Effector memory CD8-positive, alpha-beta T cell (primary cell): ENCODE data around the gene ALOX15.
"Not testable (repeated sequence)": the region's sequence is repeated elsewhere in the genome, so short reads cannot be mapped to it uniquely, and the experiment has no call there.

Experiments
- ATAC-seq: fragments of 150-1000 bp; cut with Tn5 transposase; replicated peaks from 2 replicates; pipeline ENCODE4 v1.10.0; 2021; ENCODE audit warnings: mild to moderate bottlenecking, moderate library complexity
- DNase-seq, 3 experiments: peaks; one replicate each; pipeline ENCODE4 v3.0.0; 2021
- H3K27ac Mint-ChIP-seq, 2 donors: one replicate each; pipeline ENCODE4 v1.8.0; 2022; ENCODE audit warnings: mild to moderate bottlenecking in 2 of 2, mixed read lengths in 2 of 2, moderate library complexity in 2 of 2
- H3K27me3 Mint-ChIP-seq, 2 donors: one replicate each; pipeline ENCODE4 v1.8.0; 2022; ENCODE audit warnings: mixed read lengths in 2 of 2
- H3K36me3 Mint-ChIP-seq: one replicate; pipeline ENCODE4 v1.8.0; 2022; ENCODE audit warnings: mild to moderate bottlenecking, moderate library complexity, mixed read lengths; ENCODE audit not compliant: insufficient read depth
- H3K4me1 Mint-ChIP-seq, 2 donors: one replicate each; pipeline ENCODE4 v1.8.0; 2022; ENCODE audit warnings: low read depth in 2 of 2, mixed read lengths in 2 of 2
- H3K4me3 Mint-ChIP-seq, 2 donors: one replicate each; pipeline ENCODE4 v1.8.0; 2022; ENCODE audit warnings: mild to moderate bottlenecking in 2 of 2, mixed read lengths in 2 of 2, moderate library complexity in 2 of 2
- H3K9me3 Mint-ChIP-seq, 2 donors: one replicate each; pipeline ENCODE4 v1.8.0; 2022; ENCODE audit warnings: mixed read lengths in 2 of 2

The ALOX15 gene

GRCh38 chr17:4622375-4622774 lies 19.1 kb downstream of the ALOX15 start:
- no peak overlapping the region for H3K4me3 Mint-ChIP-seq
- no peaks in the 10 kb centered on the region for H3K9me3 Mint-ChIP-seq
- H3K4me1 Mint-ChIP-seq = peaks cover 3 to 4% of the 10 kb centered on the region in 2 donors
- H3K27ac Mint-ChIP-seq = no peak overlapping the region
- no peak for DNase-seq
- peaks cover 16 to 24% of the 10 kb centered on the region in 2 donors for H3K27me3 Mint-ChIP-seq
- H3K36me3 Mint-ChIP-seq = no peaks in the 10 kb centered on the region
- ATAC-seq = no peak

- Mint-ChIP-seq H3K9me3 (no peaks in the 10 kb centered on the region), H3K36me3 (no peaks in the 10 kb centered on the region), H3K4me1 (no peaks in the 10 kb centered on the region), H3K4me3 (no peak overlapping the region), H3K27me3 (peaks cover 9 to 13% of the 10 kb centered on the region in 2 donors), H3K27ac (no peak overlapping the region)
- ATAC-seq (no peak), DNase-seq (no peak)
Observed at GRCh38 chr17:4620531-4621101, 20.9 kb downstream of the ALOX15 start.

GRCh38 chr17:4617590-4618351 lies 23.7 kb downstream of the ALOX15 start:
- DNase-seq (no peak), ATAC-seq (no peak)
- Mint-ChIP-seq H3K4me3 (no peak overlapping the region), H3K27ac (no peak overlapping the region), H3K4me1 (no peaks in the 10 kb centered on the region), H3K36me3 (no peaks in the 10 kb centered on the region), H3K27me3 (peaks cover 9 to 17% of the 10 kb centered on the region in 2 donors), H3K9me3 (no peaks in the 10 kb centered on the region)

DNA sequence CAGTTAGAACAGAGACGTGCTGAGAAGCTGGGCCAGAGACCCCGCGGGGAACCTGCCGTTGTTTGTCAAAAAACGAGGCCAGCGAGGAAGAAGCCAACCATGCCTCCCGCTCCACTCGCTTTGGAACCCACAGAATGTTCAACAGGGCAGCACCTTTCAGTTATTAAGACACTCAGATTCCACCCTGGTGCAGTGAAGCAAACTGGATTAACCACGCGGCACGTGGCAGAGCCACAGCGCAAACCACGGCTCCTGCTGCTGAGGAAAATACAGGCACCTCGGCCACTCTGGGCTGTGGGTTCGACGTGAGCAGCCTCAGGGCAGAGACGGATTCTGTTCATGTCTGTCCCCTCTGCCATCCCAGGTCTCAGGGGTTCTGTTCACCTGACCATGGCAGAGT lies 24.4 kb downstream of the ALOX15 start:
- Mint-ChIP-seq H3K9me3 (no peaks in the 10 kb centered on the region), H3K27me3 (peaks cover 9 to 17% of the 10 kb centered on the region in 2 donors), H3K27ac (no peak overlapping the region), H3K4me3 (no peak overlapping the region), H3K36me3 (no peaks in the 10 kb centered on the region), H3K4me1 (no peaks in the 10 kb centered on the region)
- DNase-seq = no peak
- ATAC-seq = no peak

DNA sequence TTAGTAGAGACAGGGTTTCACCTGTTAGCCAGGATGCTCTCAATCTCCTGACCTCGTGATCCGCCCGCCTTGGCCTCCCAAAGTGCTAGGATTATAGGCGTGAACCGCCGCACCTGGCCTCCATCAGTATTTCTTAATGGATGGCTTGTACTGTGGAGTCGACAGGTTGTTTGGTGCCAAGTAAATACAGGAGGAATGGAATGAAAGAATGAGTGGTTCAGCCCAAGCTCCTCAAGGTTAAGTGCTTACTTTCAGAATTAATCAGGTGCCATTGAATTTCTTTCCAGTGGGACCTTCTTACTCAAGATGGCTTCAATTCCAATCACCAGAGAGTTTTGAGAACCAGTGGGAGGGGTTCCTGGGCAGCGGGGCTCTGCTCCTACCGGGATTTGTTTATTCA lies 25.0 kb downstream of the ALOX15 start:
- H3K4me3 Mint-ChIP-seq = no peak overlapping the region
- H3K27ac Mint-ChIP-seq = no peak overlapping the region
- DNase-seq = no peak
- no peak for ATAC-seq
- peaks cover 9 to 20% of the 10 kb centered on the region in 2 donors for H3K27me3 Mint-ChIP-seq
- no peaks in the 10 kb centered on the region for H3K36me3 Mint-ChIP-seq
- no peaks in the 10 kb centered on the region for H3K9me3 Mint-ChIP-seq
- H3K4me1 Mint-ChIP-seq = no peaks in the 10 kb centered on the region

- Mint-ChIP-seq H3K4me3 (no peak overlapping the region), H3K27me3 (peaks cover 31 to 53% of the 10 kb centered on the region in 2 donors), H3K4me1 (no peaks in the 10 kb centered on the region), H3K27ac (no peak overlapping the region), H3K9me3 (no peaks in the 10 kb centered on the region), H3K36me3 (no peaks in the 10 kb centered on the region)
- DNase-seq = no peak
- no peak for ATAC-seq
Observed at GRCh38 chr17:4610656-4611055, 30.8 kb downstream of the ALOX15 start.

GRCh38 chr17:4610162-4610561 lies 31.3 kb downstream of the ALOX15 start:
- no peak for DNase-seq
- Mint-ChIP-seq H3K27ac (no peak overlapping the region), H3K4me3 (no peak overlapping the region), H3K9me3 (no peaks in the 10 kb centered on the region), H3K4me1 (no peaks in the 10 kb centered on the region), H3K27me3 (peaks cover 31 to 48% of the 10 kb centered on the region in 2 donors), H3K36me3 (no peaks in the 10 kb centered on the region)
- no peak for ATAC-seq

- Mint-ChIP-seq H3K36me3 (no peaks in the 10 kb centered on the region), H3K27ac (no peak overlapping the region), H3K4me3 (no peak overlapping the region), H3K9me3 (no peaks in the 10 kb centered on the region), H3K4me1 (no peaks in the 10 kb centered on the region), H3K27me3 (peaks cover 31 to 48% of the 10 kb centered on the region in 2 donors)
- DNase-seq (no peak), ATAC-seq (no peak)
Observed at GRCh38 chr17:4609761-4610160, 31.7 kb downstream of the ALOX15 start.

GRCh38 chr17:4607773-4608187 lies 33.7 kb downstream of the ALOX15 start:
- peaks cover 31 to 65% of the 10 kb centered on the region in 2 donors for H3K27me3 Mint-ChIP-seq
- H3K27ac Mint-ChIP-seq = no peak overlapping the region
- DNase-seq = no peak
- no peaks in the 10 kb centered on the region for H3K36me3 Mint-ChIP-seq
- no peaks in the 10 kb centered on the region for H3K9me3 Mint-ChIP-seq
- ATAC-seq = no peak
- H3K4me1 Mint-ChIP-seq = peaks cover 0 to 4% of the 10 kb centered on the region in 2 donors
- no peak overlapping the region for H3K4me3 Mint-ChIP-seq

DNA sequence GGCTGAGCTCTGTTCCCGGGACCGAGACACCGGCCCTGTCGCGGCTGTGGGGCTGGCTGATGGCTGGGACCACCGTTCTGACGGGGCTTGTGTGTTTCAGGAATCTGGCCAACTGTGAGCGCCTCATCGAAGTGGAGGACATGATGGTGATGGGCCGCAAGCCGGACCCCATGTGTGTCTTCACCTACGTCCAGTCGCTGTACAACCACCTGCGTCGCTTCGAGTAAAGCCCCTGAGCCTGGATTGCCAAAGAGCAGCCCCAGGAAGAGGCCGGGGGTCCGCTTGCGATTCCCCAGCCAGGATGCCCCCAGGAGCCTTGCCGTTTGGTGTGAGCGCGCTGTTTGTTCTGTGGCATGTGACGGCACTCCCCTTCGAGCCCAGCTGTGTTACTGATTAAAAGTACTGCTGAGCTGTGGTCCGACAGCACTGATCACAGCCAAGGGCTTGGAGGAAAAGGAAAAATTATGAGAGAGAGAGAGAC lies 34.2 kb downstream of the ALOX15 start:
- H3K27ac Mint-ChIP-seq = no peak overlapping the region
- ATAC-seq (no peak), DNase-seq (no peak)
- no peaks in the 10 kb centered on the region for H3K36me3 Mint-ChIP-seq
- no peak overlapping the region for H3K4me3 Mint-ChIP-seq
- no peaks in the 10 kb centered on the region for H3K9me3 Mint-ChIP-seq
- H3K4me1 Mint-ChIP-seq = peaks cover 0 to 4% of the 10 kb centered on the region in 2 donors
- peaks cover 31 to 68% of the 10 kb centered on the region in 2 donors for H3K27me3 Mint-ChIP-seq

DNA sequence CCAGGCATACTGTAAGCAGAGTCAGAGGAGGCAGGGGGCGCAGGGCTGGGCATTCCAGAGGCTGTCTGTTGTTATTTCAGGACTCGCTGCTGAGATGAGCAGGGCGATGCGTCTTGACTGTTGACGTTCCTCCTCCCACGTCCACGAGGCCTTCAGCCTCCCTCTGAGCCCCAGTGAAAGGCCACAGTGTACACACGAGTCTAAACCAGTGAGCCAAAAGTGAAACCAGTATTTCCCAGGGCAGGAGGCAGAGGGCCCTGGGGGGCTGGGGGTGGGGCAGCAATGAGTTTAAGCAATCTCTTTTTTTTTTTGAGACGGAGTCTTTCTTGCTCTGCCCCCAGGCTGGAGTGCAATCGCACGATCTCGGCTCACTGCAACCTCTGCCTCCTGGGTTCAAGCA lies 35.7 kb downstream of the ALOX15 start:
- peaks cover 31 to 58% of the 10 kb centered on the region in 2 donors for H3K27me3 Mint-ChIP-seq
- peaks cover 0 to 4% of the 10 kb centered on the region in 2 donors for H3K4me1 Mint-ChIP-seq
- H3K4me3 Mint-ChIP-seq = no peak overlapping the region
- DNase-seq (no peak), ATAC-seq (no peak)
- H3K27ac Mint-ChIP-seq = peak overlapping the region in 1 of 2 donors; percentile 44
- no peaks in the 10 kb centered on the region for H3K9me3 Mint-ChIP-seq
- no peaks in the 10 kb centered on the region for H3K36me3 Mint-ChIP-seq

DNA sequence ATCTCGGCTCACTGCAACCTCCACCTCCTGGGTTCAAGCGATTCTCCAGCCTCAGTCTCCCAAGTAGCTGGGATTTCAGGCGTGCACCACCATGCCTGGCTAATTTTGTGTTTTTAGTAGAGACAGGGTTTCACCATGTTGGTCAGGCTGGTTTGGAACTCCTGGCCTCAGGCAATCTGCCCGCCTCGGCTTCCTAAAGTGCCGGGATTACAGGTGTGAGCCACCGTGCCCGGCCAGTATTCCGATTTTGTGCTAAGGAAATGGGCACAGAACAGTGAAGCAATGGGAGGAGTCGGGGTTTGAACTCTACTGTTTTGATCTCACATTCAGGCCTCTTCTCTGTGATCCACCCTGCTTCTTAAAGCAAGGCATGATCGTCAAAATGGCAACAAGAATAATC lies 36.7 kb downstream of the ALOX15 start:
- H3K4me3 Mint-ChIP-seq, DNase-seq, H3K27ac Mint-ChIP-seq, H3K36me3 Mint-ChIP-seq, H3K4me1 Mint-ChIP-seq, ATAC-seq, H3K9me3 Mint-ChIP-seq: not testable (repeated sequence)
- peaks cover 22 to 56% of the 10 kb centered on the region in 2 donors for H3K27me3 Mint-ChIP-seq

DNA sequence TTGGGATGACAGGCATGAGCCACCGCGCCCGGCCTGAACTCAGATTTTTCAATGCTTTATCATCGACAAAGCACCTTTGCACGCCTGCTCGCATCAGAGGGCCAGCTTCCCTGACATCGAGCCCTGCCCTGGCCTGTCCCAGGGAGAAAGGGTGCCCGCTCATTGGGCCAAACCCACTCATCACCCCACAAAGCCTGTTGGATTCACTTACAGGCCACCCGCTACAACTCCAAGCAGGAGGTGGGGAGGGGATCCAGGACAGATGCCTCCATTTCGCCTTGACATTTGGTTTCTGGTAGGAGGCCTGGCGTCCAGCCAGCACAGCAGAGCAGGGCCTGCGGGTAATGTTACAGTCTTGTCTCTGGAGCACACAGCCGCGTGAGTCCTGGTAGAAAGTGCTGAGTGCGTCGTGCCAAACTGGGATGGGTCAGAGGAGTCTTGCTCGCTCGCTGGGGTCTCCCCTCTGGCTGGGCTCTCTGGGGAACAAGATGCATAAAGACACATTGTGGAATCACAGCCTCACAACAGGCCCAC lies 37.3 kb downstream of the ALOX15 start:
- H3K27me3 Mint-ChIP-seq = peaks cover 22 to 56% of the 10 kb centered on the region in 2 donors
- H3K4me1 Mint-ChIP-seq = peaks cover 0 to 4% of the 10 kb centered on the region in 2 donors
- no peaks in the 10 kb centered on the region for H3K36me3 Mint-ChIP-seq
- H3K4me3 Mint-ChIP-seq = no peak overlapping the region
- H3K27ac Mint-ChIP-seq = no peak overlapping the region
- no peaks in the 10 kb centered on the region for H3K9me3 Mint-ChIP-seq
- ATAC-seq (no peak), DNase-seq (no peak)

DNA sequence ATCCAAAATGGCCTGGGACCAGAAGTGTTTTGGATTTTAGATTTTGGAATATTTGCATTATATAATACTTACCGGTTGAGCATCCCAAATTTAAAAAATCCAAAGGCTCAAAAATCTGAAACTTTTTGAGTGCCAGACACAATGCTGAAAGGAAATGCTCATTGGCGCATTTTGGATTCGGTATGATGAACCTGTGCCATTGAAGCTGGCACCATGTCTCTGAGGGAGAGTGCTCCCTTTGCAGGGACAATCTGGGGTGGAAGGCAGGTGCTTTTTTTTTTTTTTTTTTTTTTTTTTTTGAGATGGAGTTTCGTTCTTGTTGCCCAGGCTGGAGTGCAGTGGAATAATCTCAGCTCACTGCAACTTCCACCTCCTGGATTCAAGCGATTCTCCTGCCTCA lies 39.4 kb downstream of the ALOX15 start:
- H3K9me3 Mint-ChIP-seq = no peaks in the 10 kb centered on the region
- ATAC-seq = no peak
- H3K27me3 Mint-ChIP-seq = peaks cover 21 to 53% of the 10 kb centered on the region in 2 donors
- H3K4me1 Mint-ChIP-seq = peaks cover 0 to 4% of the 10 kb centered on the region in 2 donors
- H3K36me3 Mint-ChIP-seq = no peaks in the 10 kb centered on the region
- no peak for DNase-seq
- no peak overlapping the region for H3K27ac Mint-ChIP-seq
- H3K4me3 Mint-ChIP-seq = no peak overlapping the region
